OCI-LY1 (cell line): ENCODE results near the gene TMEM131.
A peak's percentile ranks its signal among the peaks of the same experiment; 100 is the strongest.

Experiments
- H2AFZ ChIP-seq: fragments of 200-600 bp; sonication (generic), shearing (Covaris generic); 2 replicates; pipeline ENCODE4 v1.6.0; 2014; ENCODE audit warnings: antibody characterized with exemption, mild to moderate bottlenecking, low read length
- H3F3A ChIP-seq: fragments of 200-600 bp; sonication (generic), shearing (Covaris generic); 2 replicates; pipeline ENCODE4 v1.6.0; 2014; ENCODE audit warnings: mild to moderate bottlenecking, antibody characterized with exemption, low read length, moderate library complexity; ENCODE audit not compliant: insufficient read depth
- H3K27ac ChIP-seq: fragments of 200-600 bp; sonication (generic); 2 replicates; pipeline ENCODE4 v1.5.1; 2014; ENCODE audit warnings: low read length, mixed run types, mild to moderate bottlenecking, low read depth; ENCODE audit not compliant: poor library complexity, severe bottlenecking
- H3K27me3 ChIP-seq: fragments of 200-600 bp; sonication (generic); 2 replicates; pipeline ENCODE4 v1.6.0; 2014; ENCODE audit warnings: antibody characterized with exemption, mild to moderate bottlenecking, low read length, moderate library complexity; ENCODE audit not compliant: insufficient read depth
- H3K36me3 ChIP-seq: fragments of 200-600 bp; sonication (generic); 2 replicates; pipeline ENCODE4 v1.6.1; 2014; ENCODE audit warnings: mild to moderate bottlenecking, antibody characterized with exemption, low read length, moderate library complexity, mixed read lengths; ENCODE audit not compliant: insufficient read depth
- H3K4me1 ChIP-seq: fragments of 200-600 bp; sonication (generic); 2 replicates; pipeline ENCODE4 v1.5.1; 2014; ENCODE audit warnings: mild to moderate bottlenecking, low read length, moderate library complexity; ENCODE audit not compliant: insufficient read depth, severe bottlenecking
- H3K4me2 ChIP-seq: fragments of 200-600 bp; sonication (generic), shearing (Covaris generic); 2 replicates; pipeline ENCODE4 v1.6.1; 2014; ENCODE audit warnings: low read length
- H3K4me3 ChIP-seq: fragments of 200-600 bp; sonication (generic); 2 replicates; pipeline ENCODE4 v1.5.1; 2014; ENCODE audit warnings: low read length, low read depth, mild to moderate bottlenecking, mixed read lengths; ENCODE audit not compliant: poor library complexity, severe bottlenecking
- H3K79me2 ChIP-seq: fragments of 200-600 bp; shearing (Covaris generic); 2 replicates; pipeline ENCODE4 v1.6.1; 2016; ENCODE audit warnings: mixed run types, low read length, mixed read lengths; ENCODE audit not compliant: insufficient read depth
- H3K9ac ChIP-seq: fragments of 200-600 bp; sonication (generic), shearing (Covaris generic); 2 replicates; pipeline ENCODE4 v1.6.1; 2014; ENCODE audit warnings: mild to moderate bottlenecking, low read length, mixed read lengths
- H3K9me2 ChIP-seq: fragments of 200-600 bp; sonication (generic), shearing (Covaris generic); 2 replicates; pipeline ENCODE4 v1.6.1; 2014; ENCODE audit warnings: low read depth, mild to moderate bottlenecking, low read length, mixed read lengths
- H3K9me3 ChIP-seq: fragments of 200-600 bp; shearing (Covaris generic); 2 replicates; pipeline ENCODE4 v1.6.1; 2014; ENCODE audit warnings: low read length, mixed read lengths
- H4K20me1 ChIP-seq: fragments of 200-600 bp; sonication (generic), shearing (Covaris generic); 2 replicates; pipeline ENCODE4 v1.6.0; 2016; ENCODE audit warnings: mild to moderate bottlenecking, low read length; ENCODE audit not compliant: insufficient read depth
- CTCF ChIP-seq: fragments of 200-600 bp; sonication (generic), shearing (Covaris generic); IDR thresholded peaks from 2 replicates; pipeline ENCODE4 v1.5.1; 2017; ENCODE audit warnings: mild to moderate bottlenecking, antibody characterized with exemption, low read length, moderate library complexity, mixed read lengths
- EZH2 ChIP-seq: fragments of 200-600 bp; sonication (generic), shearing (Covaris generic); IDR thresholded peaks from 2 replicates; pipeline ENCODE4 v1.8.0; 2017; ENCODE audit warnings: borderline replicate concordance, mixed run types, mild to moderate bottlenecking, antibody characterized with exemption, low read length, moderate library complexity, mixed read lengths

Gene TMEM131

GRCh38 chr2:97741251-97741650 lies 254.5 kb downstream of the TMEM131 start:
- Histone ChIP-seq H2AFZ (no peak overlapping the region), H3K4me1 (no peaks in the 10 kb centered on the region), H3K9ac (no peak overlapping the region), H4K20me1 (no peaks in the 10 kb centered on the region), H3K4me2 (no peak overlapping the region), H3K9me2 (no peaks in the 10 kb centered on the region), H3K79me2 (no peaks in the 10 kb centered on the region), H3K36me3 (no peaks in the 10 kb centered on the region), H3K27me3 (no peaks in the 10 kb centered on the region), H3K27ac (no peak overlapping the region), H3K4me3 (no peak overlapping the region), H3K9me3 (no peaks in the 10 kb centered on the region), H3F3A (no peaks in the 10 kb centered on the region)
- TF ChIP-seq EZH2 (no peak), CTCF (no peak)

- Histone ChIP-seq H3K9me3 (no peaks in the 10 kb centered on the region), H3K27me3 (no peaks in the 10 kb centered on the region), H3K4me3 (no peak overlapping the region), H3K79me2 (no peaks in the 10 kb centered on the region), H2AFZ (no peak overlapping the region), H4K20me1 (no peaks in the 10 kb centered on the region), H3K27ac (no peak overlapping the region), H3F3A (no peaks in the 10 kb centered on the region), H3K9me2 (no peaks in the 10 kb centered on the region), H3K9ac (no peak overlapping the region), H3K36me3 (no peaks in the 10 kb centered on the region), H3K4me2 (peak overlapping the region; percentile 47; the same call in 1 of the 2 replicates), H3K4me1 (no peaks in the 10 kb centered on the region)
- TF ChIP-seq CTCF (peak; percentile 77), EZH2 (no peak)
Observed at GRCh38 chr2:97740590-97741182, 255.1 kb downstream of the TMEM131 start.

GRCh38 chr2:97739893-97740245 lies 255.9 kb downstream of the TMEM131 start:
- Histone ChIP-seq H4K20me1 (no peaks in the 10 kb centered on the region), H3K9ac (no peak overlapping the region), H3K4me2 (no peak overlapping the region), H3F3A (no peaks in the 10 kb centered on the region), H3K9me3 (no peaks in the 10 kb centered on the region), H3K27ac (no peak overlapping the region), H3K4me1 (no peaks in the 10 kb centered on the region), H3K9me2 (no peaks in the 10 kb centered on the region), H3K27me3 (no peaks in the 10 kb centered on the region), H3K36me3 (no peaks in the 10 kb centered on the region), H2AFZ (no peak overlapping the region), H3K4me3 (no peak overlapping the region), H3K79me2 (no peaks in the 10 kb centered on the region)
- no peak for TF ChIP-seq EZH2
- TF ChIP-seq CTCF: no peak
